Measurements from ENCODE around the gene PLAU. TPM values are rescaled to one million over a fixed set of nuclear protein-coding genes. Genes with fewer than 3 reads are reported as not detected.
A peak's percentile ranks its signal among the peaks of the same experiment; 100 is the strongest.

PLAU gene
- total and polyA plus RNA-seq, 2 experiments from 2014 or later, result 5.2 to 11.1 TPM

GRCh38 chr10:73875139-73875475 lies 35.8 kb upstream of the PLAU start:
- DNase-seq (ENCODE audit: low spot score), result no peak
- WGBS (ENCODE audit: low lambda C conversion rate, missing lambda C conversion rate), result 65% methylated on average over 3 of the region's 3 CpGs
- Histone ChIP-seq H4K20me1 (ENCODE audit: insufficient read depth, poor library complexity, severe bottlenecking) (no peaks in the 10 kb centered on the region), H3K4me1 (ENCODE audit: insufficient read depth) (peaks cover 24% of the 10 kb centered on the region), H3K9me3 (ENCODE audit: low read depth) (no peaks in the 10 kb centered on the region), H3K79me2 (peaks cover 19% of the 10 kb centered on the region), H3K27me3 (no peaks in the 10 kb centered on the region), H2AFZ (peak overlapping the region; percentile 58), H3K36me3 (replicated peaks; ENCODE audit: insufficient read depth, low read depth) (no peaks in the 10 kb centered on the region), H3K27ac (no peak overlapping the region), H3K9me2 (replicated peaks; ENCODE audit: insufficient read depth) (no peaks in the 10 kb centered on the region), H3K4me2 (peak overlapping the region; percentile 91), H3K4me3 (peak overlapping the region; percentile 50)
- TF ChIP-seq EZH2 (IDR thresholded peaks at IDR 0.05; ENCODE audit: borderline replicate concordance) (no peak), EZH2phosphoT487 (IDR thresholded peaks at IDR 0.05; ENCODE audit: low read depth, severe bottlenecking, unreplicated experiment) (no peak)
- TF ChIP-seq, protein P1, sequence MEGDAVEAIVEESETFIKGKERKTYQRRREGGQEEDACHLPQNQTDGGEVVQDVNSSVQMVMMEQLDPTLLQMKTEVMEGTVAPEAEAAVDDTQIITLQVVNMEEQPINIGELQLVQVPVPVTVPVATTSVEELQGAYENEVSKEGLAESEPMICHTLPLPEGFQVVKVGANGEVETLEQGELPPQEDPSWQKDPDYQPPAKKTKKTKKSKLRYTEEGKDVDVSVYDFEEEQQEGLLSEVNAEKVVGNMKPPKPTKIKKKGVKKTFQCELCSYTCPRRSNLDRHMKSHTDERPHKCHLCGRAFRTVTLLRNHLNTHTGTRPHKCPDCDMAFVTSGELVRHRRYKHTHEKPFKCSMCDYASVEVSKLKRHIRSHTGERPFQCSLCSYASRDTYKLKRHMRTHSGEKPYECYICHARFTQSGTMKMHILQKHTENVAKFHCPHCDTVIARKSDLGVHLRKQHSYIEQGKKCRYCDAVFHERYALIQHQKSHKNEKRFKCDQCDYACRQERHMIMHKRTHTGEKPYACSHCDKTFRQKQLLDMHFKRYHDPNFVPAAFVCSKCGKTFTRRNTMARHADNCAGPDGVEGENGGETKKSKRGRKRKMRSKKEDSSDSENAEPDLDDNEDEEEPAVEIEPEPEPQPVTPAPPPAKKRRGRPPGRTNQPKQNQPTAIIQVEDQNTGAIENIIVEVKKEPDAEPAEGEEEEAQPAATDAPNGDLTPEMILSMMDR (IDR thresholded peaks at IDR 0.05; ENCODE audit: poor library complexity), result no peak

DNA sequence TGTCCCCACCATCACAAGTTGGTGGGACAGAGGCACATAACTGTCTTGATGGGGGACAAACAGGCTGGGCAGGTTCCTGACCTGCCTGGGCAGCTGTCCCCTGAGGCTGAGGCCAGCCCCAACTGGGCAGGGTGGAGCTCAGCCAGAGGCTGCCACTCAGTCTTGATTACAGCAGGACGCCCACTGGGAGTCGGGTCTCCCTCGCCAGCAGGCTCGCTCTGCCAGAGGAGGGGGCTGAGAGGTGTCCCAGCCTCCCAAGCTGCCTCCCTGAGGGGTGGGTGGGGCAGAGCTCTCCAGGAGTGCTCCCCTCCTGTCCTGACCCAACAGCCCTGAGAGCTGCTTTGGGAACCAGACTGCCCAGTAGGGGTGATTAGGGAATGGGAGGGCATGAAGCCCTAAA lies 34.8 kb upstream of the PLAU start:
- Histone ChIP-seq H2AFZ (no peak overlapping the region), H3K9me2 (replicated peaks; ENCODE audit: insufficient read depth) (no peaks in the 10 kb centered on the region), H4K20me1 (ENCODE audit: insufficient read depth, poor library complexity, severe bottlenecking) (no peaks in the 10 kb centered on the region), H3K27ac (no peak overlapping the region), H3K27me3 (no peaks in the 10 kb centered on the region), H3K4me3 (no peak overlapping the region), H3K36me3 (replicated peaks; ENCODE audit: insufficient read depth, low read depth) (no peaks in the 10 kb centered on the region), H3K9me3 (ENCODE audit: low read depth) (no peaks in the 10 kb centered on the region), H3K4me1 (ENCODE audit: insufficient read depth) (peaks cover 20% of the 10 kb centered on the region), H3K4me2 (no peak overlapping the region), H3K79me2 (peaks cover 9% of the 10 kb centered on the region)
- TF ChIP-seq EZH2phosphoT487 (IDR thresholded peaks at IDR 0.05; ENCODE audit: low read depth, severe bottlenecking, unreplicated experiment) (no peak), EZH2 (IDR thresholded peaks at IDR 0.05; ENCODE audit: borderline replicate concordance) (no peak)
- TF ChIP-seq, protein P1 (IDR thresholded peaks at IDR 0.05; ENCODE audit: poor library complexity), result no peak
- no peak for DNase-seq (ENCODE audit: low spot score)
- 49% methylated on average over 4 of the region's 4 CpGs for WGBS (ENCODE audit: low lambda C conversion rate, missing lambda C conversion rate)

GRCh38 chr10:73876566-73876965 lies 34.4 kb upstream of the PLAU start:
- H2AFZ ChIP-seq, result no peak overlapping the region
- no peak overlapping the region for H3K4me2 ChIP-seq
- no peak for DNase-seq (ENCODE audit: low spot score)
- no peak overlapping the region for H3K4me3 ChIP-seq
- H3K36me3 ChIP-seq (replicated peaks; ENCODE audit: insufficient read depth, low read depth), result no peaks in the 10 kb centered on the region
- H3K9me2 ChIP-seq (replicated peaks; ENCODE audit: insufficient read depth), result no peaks in the 10 kb centered on the region
- no peaks in the 10 kb centered on the region for H4K20me1 ChIP-seq (ENCODE audit: insufficient read depth, poor library complexity, severe bottlenecking)
- H3K9me3 ChIP-seq (ENCODE audit: low read depth), result no peaks in the 10 kb centered on the region
- H3K4me1 ChIP-seq (ENCODE audit: insufficient read depth), result peaks cover 16% of the 10 kb centered on the region
- H3K79me2 ChIP-seq, result peaks cover 5% of the 10 kb centered on the region
- TF ChIP-seq EZH2phosphoT487 (IDR thresholded peaks at IDR 0.05; ENCODE audit: low read depth, severe bottlenecking, unreplicated experiment), result no peak
- no peak overlapping the region for H3K27ac ChIP-seq
- no peaks in the 10 kb centered on the region for H3K27me3 ChIP-seq

GRCh38 chr10:73876971-73877370 lies 34.0 kb upstream of the PLAU start:
- no peak for DNase-seq (ENCODE audit: low spot score)
- H3K4me3 ChIP-seq, result no peak overlapping the region
- peaks cover 12% of the 10 kb centered on the region for H3K4me1 ChIP-seq (ENCODE audit: insufficient read depth)
- H4K20me1 ChIP-seq (ENCODE audit: insufficient read depth, poor library complexity, severe bottlenecking), result no peaks in the 10 kb centered on the region
- no peaks in the 10 kb centered on the region for H3K9me3 ChIP-seq (ENCODE audit: low read depth)
- no peaks in the 10 kb centered on the region for H3K9me2 ChIP-seq (replicated peaks; ENCODE audit: insufficient read depth)
- H2AFZ ChIP-seq, result no peak overlapping the region
- H3K79me2 ChIP-seq, result peaks cover 4% of the 10 kb centered on the region
- H3K27ac ChIP-seq, result no peak overlapping the region
- TF ChIP-seq EZH2phosphoT487 (IDR thresholded peaks at IDR 0.05; ENCODE audit: low read depth, severe bottlenecking, unreplicated experiment), result no peak
- TF ChIP-seq, protein P1 (IDR thresholded peaks at IDR 0.05; ENCODE audit: poor library complexity), result no peak
- WGBS (ENCODE audit: low lambda C conversion rate, missing lambda C conversion rate), result 90% methylated on average over 4 of the region's 4 CpGs
- H3K4me2 ChIP-seq, result no peak overlapping the region
- H3K27me3 ChIP-seq, result no peaks in the 10 kb centered on the region
- H3K36me3 ChIP-seq (replicated peaks; ENCODE audit: insufficient read depth, low read depth), result no peaks in the 10 kb centered on the region

Data from hepatocyte (in vitro differentiated cells).